PFSK-1 (cell line): ENCODE results near the gene ITGA6.

Experiments used
- FOXP2 ChIP-seq: optimal IDR thresholded peaks from 2 replicates; pipeline ENCODE3; 2011; ENCODE audit warnings: borderline replicate concordance, control low read depth, inconsistent platforms; ENCODE audit not compliant: insufficient read depth; ENCODE audit errors: extremely low read length, extremely low read depth
- POLR2AphosphoS5 ChIP-seq: IDR thresholded peaks from 2 replicates; pipeline ENCODE4 v1.6.1; 2012; ENCODE audit warnings: low read depth, mild to moderate bottlenecking, control low read depth, low read length, moderate library complexity
- SIN3A ChIP-seq: IDR thresholded peaks from 2 replicates; pipeline ENCODE4 v1.6.1; 2012; ENCODE audit warnings: mild to moderate bottlenecking, low read length, moderate library complexity, borderline replicate concordance; ENCODE audit not compliant: insufficient read depth
- TAF1 ChIP-seq: IDR thresholded peaks from 2 replicates; pipeline ENCODE4 v1.6.1; 2012; ENCODE audit warnings: low read length, control low read depth, borderline replicate concordance; ENCODE audit not compliant: insufficient read depth
- TF ChIP-seq, protein P1 (sequence below), 2 experiments: IDR thresholded peaks; 2 replicates each; pipeline versions ENCODE4 v1.6.1 to v1.8.0; 2011 to 2012; ENCODE audit warnings: low read depth in 2 of 2, low read length in 2 of 2, control low read depth in 1 of 2, inconsistent platforms in 1 of 2, mild to moderate bottlenecking in 1 of 2, moderate library complexity in 1 of 2; ENCODE audit not compliant: insufficient read depth in 1 of 2

Gene ITGA6

DNA sequence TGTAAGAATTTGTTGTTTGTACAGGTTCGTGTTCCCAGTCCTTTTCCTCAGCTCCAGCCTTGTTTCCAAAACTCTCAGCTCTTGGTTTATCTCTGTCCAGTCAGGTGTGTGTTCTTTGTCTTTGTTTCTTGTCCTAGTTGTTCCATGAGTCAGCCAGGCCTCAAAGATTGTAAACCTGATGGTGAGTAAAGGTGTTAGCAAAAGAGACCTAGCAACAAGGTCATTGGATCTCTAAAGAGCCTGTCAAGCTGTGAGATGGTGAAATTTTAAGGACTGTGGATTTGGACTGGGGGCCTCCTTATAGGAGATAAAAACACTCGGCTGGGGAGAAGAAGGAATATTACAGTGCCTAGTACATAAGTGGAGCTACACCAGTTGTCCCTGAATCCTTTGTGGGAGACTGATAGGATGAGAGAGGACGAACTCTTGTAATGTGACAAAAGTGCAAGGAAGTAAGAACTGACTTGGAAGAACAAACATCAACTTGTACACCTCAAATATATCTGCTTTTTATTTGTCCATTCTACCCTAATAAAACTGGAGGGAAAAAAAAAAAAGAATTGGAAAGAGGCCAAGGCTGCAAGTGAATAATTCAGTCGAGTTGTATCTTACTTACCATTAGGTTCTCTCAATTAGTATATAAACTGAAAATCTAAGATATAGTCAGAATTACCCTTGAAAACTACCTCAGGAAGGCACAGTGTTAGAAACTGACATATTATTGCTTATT is 37.2 kb downstream of the ITGA6 start:
- no peak for TF ChIP-seq FOXP2
- TF ChIP-seq SIN3A = no peak
- TF ChIP-seq, protein P1, sequence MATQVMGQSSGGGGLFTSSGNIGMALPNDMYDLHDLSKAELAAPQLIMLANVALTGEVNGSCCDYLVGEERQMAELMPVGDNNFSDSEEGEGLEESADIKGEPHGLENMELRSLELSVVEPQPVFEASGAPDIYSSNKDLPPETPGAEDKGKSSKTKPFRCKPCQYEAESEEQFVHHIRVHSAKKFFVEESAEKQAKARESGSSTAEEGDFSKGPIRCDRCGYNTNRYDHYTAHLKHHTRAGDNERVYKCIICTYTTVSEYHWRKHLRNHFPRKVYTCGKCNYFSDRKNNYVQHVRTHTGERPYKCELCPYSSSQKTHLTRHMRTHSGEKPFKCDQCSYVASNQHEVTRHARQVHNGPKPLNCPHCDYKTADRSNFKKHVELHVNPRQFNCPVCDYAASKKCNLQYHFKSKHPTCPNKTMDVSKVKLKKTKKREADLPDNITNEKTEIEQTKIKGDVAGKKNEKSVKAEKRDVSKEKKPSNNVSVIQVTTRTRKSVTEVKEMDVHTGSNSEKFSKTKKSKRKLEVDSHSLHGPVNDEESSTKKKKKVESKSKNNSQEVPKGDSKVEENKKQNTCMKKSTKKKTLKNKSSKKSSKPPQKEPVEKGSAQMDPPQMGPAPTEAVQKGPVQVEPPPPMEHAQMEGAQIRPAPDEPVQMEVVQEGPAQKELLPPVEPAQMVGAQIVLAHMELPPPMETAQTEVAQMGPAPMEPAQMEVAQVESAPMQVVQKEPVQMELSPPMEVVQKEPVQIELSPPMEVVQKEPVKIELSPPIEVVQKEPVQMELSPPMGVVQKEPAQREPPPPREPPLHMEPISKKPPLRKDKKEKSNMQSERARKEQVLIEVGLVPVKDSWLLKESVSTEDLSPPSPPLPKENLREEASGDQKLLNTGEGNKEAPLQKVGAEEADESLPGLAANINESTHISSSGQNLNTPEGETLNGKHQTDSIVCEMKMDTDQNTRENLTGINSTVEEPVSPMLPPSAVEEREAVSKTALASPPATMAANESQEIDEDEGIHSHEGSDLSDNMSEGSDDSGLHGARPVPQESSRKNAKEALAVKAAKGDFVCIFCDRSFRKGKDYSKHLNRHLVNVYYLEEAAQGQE (IDR thresholded peaks at IDR 0.05; ENCODE audit: insufficient read depth in 1 of 2, low read depth in 2 of 2, low read length in 2 of 2) = no peak
- TF ChIP-seq TAF1 = no peak
- TF ChIP-seq POLR2AphosphoS5 = no peak

DNA sequence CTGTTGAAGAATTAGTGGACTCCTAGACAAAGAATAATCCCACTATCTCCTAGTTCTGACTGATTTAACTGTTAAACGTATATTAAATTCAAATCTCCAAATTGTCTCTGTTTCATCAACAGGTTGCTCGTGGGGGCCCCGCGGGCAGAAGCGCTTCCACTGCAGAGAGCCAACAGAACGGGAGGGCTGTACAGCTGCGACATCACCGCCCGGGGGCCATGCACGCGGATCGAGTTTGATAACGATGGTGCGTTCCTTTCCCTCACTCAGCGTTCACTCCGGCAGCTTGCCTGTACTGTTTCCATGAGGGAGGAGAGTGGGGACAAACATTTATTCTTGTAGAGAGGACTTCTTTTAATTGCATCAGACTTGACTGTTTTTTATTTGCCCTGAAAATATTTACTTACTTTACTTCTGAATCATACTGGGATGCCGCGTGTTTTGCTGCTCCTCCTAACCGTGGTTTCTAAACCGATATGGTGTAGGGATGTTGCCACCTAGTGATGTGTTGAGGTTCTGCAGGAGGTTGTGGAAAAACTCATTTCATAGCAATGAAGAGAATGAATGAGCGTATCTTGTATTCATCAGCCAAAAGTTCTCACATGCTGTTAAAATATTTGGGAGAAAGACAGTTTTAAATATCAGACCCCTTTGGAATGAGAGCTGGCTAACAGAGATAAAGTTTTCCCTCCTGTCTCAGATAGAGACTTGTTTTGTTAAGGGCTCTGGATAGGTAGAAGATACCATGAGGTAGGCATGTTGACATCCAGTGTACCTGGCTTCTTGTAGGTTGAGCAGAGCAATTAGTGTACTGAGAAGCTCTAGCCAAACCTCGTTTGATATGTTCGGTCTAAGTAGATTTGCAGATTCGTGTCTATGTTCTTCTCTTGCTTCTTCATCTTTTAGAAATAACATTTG is 38.3 kb downstream of the ITGA6 start:
- TF ChIP-seq SIN3A = no peak
- no peak for TF ChIP-seq POLR2AphosphoS5
- TF ChIP-seq TAF1 = no peak

DNA sequence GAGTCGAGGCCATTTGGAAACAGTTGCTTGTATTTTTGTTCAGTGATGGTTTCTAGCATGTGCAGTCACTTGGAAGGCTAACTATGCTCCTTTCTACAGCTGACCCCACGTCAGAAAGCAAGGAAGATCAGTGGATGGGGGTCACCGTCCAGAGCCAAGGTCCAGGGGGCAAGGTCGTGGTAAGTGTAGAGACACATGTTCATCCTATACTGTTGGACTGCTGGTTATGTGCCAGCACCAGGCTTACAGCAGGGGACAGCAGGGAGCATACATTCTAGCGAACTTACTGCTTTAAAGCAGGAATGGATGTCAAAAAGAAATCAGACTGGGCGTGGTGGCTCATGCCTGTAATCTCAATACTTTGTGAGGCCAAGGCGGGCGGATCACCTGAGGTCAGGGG is 40.0 kb downstream of the ITGA6 start:
- TF ChIP-seq, protein P1 (IDR thresholded peaks at IDR 0.05; ENCODE audit: insufficient read depth in 1 of 2, low read depth in 2 of 2, low read length in 2 of 2) = no peak
- TF ChIP-seq SIN3A = no peak
- no peak for TF ChIP-seq POLR2AphosphoS5
- no peak for TF ChIP-seq FOXP2
- TF ChIP-seq TAF1 = no peak

DNA sequence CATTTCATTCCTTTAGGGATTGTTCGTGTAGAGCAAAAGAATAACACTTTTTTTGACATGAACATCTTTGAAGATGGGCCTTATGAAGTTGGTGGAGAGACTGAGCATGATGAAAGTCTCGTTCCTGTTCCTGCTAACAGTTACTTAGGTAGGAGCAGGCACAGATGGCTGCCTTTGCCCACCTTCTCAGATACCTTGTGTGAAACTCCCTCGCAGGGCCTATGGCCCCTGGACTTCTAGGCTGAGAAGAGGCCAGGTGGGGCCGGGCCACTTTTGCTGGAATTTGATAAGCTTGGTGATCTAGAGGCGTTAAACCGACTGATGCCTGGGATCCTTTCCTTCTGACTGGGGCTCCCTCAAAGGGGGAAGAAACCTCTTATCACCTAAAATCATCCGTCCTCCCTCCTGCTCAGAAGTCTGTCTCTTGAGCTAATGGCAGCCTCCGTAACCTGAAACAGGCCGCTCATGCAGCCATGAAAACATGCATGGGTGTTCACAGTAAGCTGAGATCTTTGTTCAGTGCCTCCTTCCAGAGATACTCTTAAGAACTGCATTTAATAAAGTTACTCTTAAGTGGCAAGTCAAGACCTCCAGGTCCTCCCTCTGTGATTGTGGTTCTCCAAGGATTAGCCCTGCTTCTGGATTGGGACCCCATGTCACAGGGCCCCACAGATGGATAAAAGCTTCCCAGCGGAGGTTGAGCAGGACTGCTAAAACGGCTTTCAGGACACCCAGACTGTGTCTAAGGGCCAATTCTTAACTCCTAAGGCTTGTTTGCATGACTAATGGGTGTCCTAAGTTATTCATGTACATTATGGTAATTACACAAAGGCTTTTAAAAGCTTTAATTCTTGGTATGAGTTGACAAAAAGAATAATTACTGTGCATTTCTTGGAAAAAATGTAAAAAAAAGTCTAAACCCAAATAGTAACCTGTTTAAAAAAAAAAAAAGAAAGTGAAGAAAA is 43.9 kb downstream of the ITGA6 start:
- TF ChIP-seq, protein P1 (IDR thresholded peaks at IDR 0.05; ENCODE audit: insufficient read depth in 1 of 2, low read depth in 2 of 2, low read length in 2 of 2) = no peak
- TF ChIP-seq TAF1 (no peak), FOXP2 (no peak), POLR2AphosphoS5 (no peak), SIN3A (no peak)

DNA sequence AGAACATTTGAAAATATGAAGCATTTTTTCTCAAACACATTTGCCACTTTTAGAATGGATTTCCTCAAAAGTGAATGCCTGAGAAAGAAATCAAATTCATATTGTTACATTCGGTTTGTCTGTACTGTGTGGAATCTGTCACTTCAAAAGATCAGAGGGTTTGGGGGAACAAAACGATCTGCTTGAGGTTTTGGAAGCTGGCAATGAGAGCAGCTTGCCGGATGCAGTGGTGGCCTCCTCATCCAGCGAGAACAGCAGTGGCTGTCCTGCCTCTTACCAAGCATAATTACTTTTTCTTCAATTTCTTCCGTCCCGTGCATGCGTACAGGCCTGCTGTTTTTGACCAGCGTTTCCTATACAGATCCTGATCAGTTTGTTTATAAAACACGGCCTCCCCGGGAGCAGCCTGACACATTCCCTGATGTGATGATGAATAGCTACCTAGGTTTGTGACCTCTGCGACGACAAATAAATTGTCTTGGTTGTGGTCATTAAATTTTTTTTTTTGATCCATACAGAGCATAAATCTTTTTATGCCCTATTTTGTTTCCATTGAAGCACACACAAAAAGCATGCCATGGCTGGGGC is 45.2 kb downstream of the ITGA6 start:
- TF ChIP-seq TAF1 = no peak
- TF ChIP-seq, protein P1 (IDR thresholded peaks at IDR 0.05; ENCODE audit: insufficient read depth in 1 of 2, low read depth in 2 of 2, low read length in 2 of 2) = no peak
- TF ChIP-seq POLR2AphosphoS5 = no peak
- no peak for TF ChIP-seq FOXP2
- TF ChIP-seq SIN3A = no peak
